Testis (tissue), 2 donors: ENCODE measurements around the gene LKAAEAR1.

Experiments used
- CTCF ChIP-seq, 3 experiments: fragments of 450-650 bp in 2 of 3; fragments of 200-600 bp in 1 of 3; sonication (generic) in 1 of 3; IDR thresholded peaks; one replicate each; pipeline ENCODE4 v1.5.1; 2016 to 2019; ENCODE audit warnings: antibody characterized with exemption in 3 of 3, mild to moderate bottlenecking in 2 of 3, moderate library complexity in 1 of 3
- POLR2A ChIP-seq: fragments of 450-650 bp; IDR thresholded peaks from one replicate; pipeline ENCODE4 v1.6.1; 2017; ENCODE audit warnings: antibody characterized with exemption, mild to moderate bottlenecking, moderate library complexity

- TF ChIP-seq CTCF (IDR thresholded peaks at IDR 0.05) (no peak), POLR2A (no peak)
These were observed 2.6 kb downstream of the LKAAEAR1 start for GRCh38 chr20:64081624-64081964.
